CD1c-positive myeloid dendritic cell (primary cell): Measurements from ENCODE around the gene KRTAP10-5.

Experiments used
- DNase-seq: peaks from one replicate; pipeline ENCODE4 v3.0.0-alpha.2; 2016; ENCODE audit errors: extremely low spot score

Gene KRTAP10-5

GRCh38 chr21:44530221-44530902 is 50.0 kb downstream of the KRTAP10-5 start:
- no peak for DNase-seq

DNA sequence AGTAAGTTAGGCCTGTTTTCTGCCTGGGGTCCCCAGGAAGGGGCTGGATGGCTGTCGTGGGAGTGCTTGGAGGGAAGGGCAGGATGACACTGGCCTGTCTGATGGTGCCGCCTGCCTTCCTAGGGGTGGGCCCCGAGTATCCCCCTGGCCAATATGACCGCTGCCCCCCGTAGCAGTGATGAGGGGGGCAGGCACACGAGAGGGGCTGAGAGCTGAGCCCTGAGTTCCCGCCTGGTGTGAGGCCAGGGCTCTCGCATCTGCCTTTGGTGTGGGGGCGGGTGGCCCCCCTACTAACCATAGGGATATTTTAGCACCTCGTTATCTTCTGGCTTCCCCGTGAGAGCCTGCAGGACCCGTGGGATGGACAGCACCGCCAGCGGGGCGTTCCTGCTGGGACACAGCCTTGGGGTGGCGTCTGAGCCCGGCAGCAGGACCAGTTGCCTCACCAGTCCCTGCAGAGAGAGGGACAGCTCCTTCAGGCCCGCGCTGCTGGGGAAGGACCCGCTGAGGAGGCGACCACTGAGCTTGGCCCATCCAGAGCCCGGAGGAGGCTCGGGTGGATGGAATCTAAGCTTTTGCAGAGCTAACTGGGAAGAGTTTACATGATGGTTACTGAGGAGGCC is 50.8 kb downstream of the KRTAP10-5 start:
- no peak for DNase-seq
